LNCaP clone FGC (cell line): ENCODE results near the gene GAS6.
"Not testable (repeated sequence)": the region's sequence is repeated elsewhere in the genome, so short reads cannot be mapped to it uniquely, and the experiment has no call there.

Source experiments
- DNase-seq: peaks from one replicate; pipeline ENCODE4 v3.0.0-alpha.2; 2011; ENCODE audit warnings: low read depth
- H3K4me3 ChIP-seq: 2 replicates; pipeline ENCODE4 v1.5.1; 2011; ENCODE audit warnings: mild to moderate bottlenecking, low read depth, low read length, control low read depth
- TF ChIP-seq, protein P1 (sequence below): IDR thresholded peaks from 2 replicates; pipeline ENCODE4 v1.5.1; 2012; ENCODE audit warnings: mild to moderate bottlenecking; ENCODE audit not compliant: control insufficient read depth, insufficient read depth; ENCODE audit errors: extremely low read depth

The GAS6 gene

DNA sequence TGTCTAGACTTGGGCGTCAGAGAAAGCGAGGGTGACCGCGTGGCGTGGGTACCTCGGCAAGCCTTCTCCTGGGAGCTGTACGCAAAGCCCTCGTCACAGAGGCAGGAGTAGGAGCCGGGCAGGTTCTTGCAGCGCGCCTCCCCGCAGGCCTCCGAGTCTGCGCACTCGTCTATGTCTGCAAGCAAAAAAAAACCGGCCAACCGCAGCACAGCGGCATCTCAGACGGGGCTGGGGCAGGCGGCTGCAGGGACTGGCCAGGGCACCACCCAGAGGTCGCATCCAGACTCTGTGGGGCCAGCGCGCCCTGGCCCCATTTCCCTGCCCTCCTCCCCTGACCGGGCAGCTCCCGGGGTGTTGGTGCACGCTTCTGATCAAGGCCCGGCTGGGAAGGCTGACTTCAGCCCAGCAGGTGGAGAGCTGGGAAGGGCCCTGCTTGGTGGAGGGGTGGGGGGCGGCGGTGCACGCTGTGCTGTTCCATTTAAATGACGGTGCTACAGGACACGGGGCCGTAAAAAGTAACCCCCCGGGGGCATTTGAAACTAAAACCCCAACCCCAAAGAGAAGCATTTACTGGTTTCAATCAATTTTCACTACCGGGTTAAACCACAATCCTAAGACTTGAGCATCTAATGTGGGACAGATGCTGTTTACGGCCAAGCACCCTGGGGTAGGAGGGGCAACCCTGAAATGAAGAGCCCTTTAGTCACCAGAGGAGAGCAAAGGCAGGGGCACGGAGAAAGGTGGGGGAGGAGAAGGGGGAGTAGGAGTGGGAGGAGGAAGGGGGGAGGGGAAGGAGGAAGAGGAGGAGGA, 28.2 kb downstream of the GAS6 start:
- no peak for DNase-seq
- H3K4me3 ChIP-seq = no peak overlapping the region
- TF ChIP-seq, protein P1, sequence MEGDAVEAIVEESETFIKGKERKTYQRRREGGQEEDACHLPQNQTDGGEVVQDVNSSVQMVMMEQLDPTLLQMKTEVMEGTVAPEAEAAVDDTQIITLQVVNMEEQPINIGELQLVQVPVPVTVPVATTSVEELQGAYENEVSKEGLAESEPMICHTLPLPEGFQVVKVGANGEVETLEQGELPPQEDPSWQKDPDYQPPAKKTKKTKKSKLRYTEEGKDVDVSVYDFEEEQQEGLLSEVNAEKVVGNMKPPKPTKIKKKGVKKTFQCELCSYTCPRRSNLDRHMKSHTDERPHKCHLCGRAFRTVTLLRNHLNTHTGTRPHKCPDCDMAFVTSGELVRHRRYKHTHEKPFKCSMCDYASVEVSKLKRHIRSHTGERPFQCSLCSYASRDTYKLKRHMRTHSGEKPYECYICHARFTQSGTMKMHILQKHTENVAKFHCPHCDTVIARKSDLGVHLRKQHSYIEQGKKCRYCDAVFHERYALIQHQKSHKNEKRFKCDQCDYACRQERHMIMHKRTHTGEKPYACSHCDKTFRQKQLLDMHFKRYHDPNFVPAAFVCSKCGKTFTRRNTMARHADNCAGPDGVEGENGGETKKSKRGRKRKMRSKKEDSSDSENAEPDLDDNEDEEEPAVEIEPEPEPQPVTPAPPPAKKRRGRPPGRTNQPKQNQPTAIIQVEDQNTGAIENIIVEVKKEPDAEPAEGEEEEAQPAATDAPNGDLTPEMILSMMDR = no peak

DNA sequence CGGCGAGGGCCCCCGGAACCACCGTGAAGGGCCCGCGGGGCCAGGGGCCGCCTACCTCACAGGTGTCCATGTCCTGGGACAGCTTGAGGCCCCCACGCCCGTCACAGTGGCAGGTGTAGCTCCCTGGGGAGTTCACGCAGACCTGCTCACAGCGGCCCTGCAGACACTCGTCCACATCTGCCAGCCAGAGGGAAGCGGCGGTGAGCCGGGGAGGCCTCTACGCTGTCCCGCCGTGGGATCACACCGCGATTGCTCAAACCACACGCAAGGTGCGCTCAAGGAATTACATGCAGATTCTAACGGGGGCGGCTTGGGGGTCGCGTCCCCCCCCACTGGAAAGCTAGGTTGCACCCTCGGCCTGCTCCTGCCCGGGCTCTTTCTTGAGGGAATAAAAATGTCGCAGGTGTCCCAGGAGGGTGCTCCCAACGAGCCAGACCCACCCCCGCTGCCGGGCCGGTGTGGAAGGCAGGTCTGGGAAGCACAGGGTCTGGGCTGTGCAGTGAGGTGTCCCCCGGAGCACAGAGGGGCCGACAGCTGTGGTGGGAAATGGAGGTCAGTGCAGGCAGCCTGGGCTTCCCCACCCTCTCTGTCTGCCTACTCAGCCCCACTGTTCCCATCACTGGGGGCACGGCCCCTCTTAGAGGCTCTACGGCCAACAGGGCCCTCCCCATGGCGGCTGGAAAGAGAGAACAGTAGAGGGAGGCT, 29.2 kb downstream of the GAS6 start:
- TF ChIP-seq, protein P1 = no peak
- H3K4me3 ChIP-seq = no peak overlapping the region

DNA sequence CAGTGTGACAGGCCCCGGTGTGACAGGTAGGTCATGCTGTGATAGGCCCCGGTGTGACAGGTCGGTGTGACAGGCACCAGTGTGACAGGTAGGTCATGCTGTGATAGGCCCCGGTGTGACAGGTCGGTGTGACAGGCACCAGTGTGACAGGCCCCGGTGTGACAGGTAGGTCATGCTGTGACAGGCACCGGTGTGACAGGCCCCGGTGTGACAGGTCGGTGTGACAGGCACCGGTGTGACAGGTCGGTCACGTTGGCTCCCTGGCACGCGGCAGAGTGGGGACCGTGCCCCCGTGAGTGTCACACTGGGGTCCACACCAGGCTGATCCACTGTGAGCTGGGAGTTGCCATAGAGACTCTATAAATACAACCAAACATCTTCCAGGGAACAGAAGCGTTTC, 29.9 kb downstream of the GAS6 start:
- not testable (repeated sequence) for H3K4me3 ChIP-seq, DNase-seq

More for the DNA sequence above, 29.2 kb downstream of the GAS6 start:
- no peak for DNase-seq

DNA sequence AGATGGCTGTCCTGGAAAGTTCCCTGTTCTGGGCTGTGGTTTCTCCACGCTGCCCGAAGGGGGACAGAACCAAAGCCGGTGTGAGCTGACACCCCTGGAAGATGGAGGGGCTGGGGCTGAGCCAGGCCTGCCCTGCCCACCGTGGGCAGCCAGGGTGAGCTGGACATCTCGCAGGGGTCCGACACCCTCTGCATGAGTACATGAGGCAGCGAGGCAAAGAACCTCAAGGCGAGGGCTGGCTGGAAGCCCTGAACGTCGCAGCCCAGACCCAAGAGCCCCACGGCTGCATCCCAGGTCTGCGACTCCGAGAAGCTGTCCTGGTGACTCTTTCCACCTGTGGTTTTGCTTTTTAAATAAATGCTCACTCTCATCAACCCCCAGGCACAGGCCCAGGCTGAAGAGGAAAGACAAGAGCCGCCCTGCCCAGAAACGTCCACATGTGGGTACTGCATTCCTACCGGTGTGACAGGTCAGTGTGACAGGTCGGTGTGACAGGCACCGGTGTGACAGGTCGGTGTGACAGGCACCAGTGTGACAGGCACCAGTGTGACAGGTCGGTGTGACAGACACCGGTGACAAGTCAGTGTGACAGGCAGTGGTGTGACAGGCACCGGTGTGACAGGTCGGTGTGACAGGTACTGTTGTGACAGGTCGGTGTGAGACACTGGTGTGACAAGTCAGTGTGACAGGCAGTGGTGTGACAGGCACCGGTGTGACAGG, 30.6 kb downstream of the GAS6 start:
- no peak overlapping the region for H3K4me3 ChIP-seq
- TF ChIP-seq, protein P1 = no peak
- DNase-seq = no peak

DNA sequence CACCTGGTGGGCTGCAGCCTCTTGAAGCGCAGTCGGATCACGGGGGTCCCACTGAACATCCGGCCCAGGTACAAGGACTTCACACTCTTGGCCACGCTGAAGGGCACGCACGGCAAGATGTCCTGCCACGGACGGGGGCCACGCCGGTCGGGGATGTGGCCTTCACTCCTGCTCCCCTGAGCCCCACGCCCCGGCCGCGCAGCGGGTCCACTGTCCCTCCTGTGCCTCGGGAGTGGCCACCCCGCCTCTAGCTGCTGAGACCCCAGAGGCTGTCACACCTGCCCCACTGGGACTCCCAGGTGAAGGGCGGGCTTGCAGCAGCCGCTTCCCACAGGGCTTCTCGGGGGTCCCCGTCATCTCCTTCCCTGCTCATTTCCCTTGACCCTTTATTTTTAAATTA, 31.2 kb downstream of the GAS6 start:
- DNase-seq = no peak
- TF ChIP-seq, protein P1 = no peak
- no peak overlapping the region for H3K4me3 ChIP-seq

DNA sequence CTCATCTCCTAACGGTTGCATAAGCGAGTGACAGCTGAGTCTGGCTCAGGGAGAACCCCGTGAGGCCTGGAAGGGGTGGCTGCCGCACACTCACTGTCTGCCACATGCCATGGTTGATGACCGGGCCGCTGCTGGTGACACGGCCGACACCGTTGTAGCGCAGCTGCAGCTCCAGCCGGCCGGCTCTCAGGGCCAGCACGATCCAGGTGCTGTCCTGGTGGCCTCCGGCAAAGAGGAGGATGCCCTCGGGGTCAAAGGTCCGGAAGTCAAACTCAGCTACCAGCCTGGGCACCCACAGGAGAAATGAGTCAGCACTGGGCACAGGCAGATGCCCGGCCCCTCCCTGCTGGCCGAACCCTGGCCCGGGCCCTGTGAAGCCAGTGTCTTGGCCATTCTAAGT, 31.7 kb downstream of the GAS6 start:
- TF ChIP-seq, protein P1 = no peak
- no peak for DNase-seq
- no peak overlapping the region for H3K4me3 ChIP-seq

DNA sequence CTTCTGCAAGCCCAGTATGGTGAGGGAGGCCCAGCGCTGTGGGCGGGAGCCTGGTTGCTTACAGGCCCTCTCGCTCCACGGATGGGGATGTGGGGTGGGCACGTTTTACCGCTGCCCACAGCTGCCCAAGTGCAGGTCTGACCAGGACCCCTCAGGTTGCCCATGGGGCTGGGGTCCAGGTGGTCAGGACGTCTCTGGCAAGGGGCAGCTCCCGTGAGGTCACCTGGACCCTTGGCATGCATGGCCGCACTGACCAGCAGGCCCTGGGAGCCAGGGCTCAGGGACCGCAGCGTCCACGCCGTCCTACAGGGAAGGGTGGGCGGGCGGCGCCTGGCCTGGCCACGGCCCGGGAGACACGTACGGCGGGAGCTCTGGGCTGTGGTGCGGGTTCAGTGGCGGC, 32.8 kb downstream of the GAS6 start:
- no peak for DNase-seq
- TF ChIP-seq, protein P1 = no peak

DNA sequence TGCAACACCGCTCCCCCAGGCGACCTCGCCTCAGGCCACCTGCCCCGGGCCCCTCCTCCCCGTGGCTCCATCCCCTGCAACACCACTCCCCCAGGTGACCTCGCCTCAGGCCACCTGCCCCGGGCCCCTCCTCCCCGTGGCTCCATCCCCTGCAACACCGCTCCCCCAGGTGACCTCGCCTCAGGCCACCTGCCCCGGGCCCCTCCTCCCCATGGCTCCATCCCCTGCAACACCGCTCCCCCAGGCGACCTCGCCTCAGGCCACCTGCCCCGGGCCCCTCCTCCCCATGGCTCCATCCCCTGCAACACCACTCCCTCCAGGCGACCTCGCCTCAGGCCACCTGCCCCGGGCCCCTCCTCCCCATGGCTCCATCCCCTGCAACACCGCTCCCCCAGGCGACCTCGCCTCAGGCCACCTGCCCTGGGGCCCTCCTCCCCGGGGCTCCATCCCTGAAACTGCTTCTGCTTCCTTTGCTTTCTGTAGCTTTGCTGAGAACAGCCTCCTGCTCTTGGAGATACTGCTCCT, 33.4 kb downstream of the GAS6 start:
- not testable (repeated sequence) for H3K4me3 ChIP-seq, DNase-seq

More for the DNA sequence above, 32.8 kb downstream of the GAS6 start:
- no peak overlapping the region for H3K4me3 ChIP-seq
